ENCODE data around the gene SCAF1. TPM values are rescaled to one million over a fixed set of nuclear protein-coding genes. Genes with fewer than 3 reads are reported as not detected.

SCAF1 gene
- total RNA-seq (64.3 and 68.3 TPM in 2 replicates), polyA plus RNA-seq (17.1 and 20.2 TPM in 2 replicates), polyA minus RNA-seq (11.3 and 27.2 TPM in 2 replicates)
- 7.9 TPM for total RNA-seq (2013)

- no peaks in the 10 kb centered on the region for H3K27me3 Mint-ChIP-seq
- H2AFZ ChIP-seq (ENCODE audit: insufficient read depth, low read depth, low read length, poor library complexity, severe bottlenecking), result peak within 1 kb of the TSS; percentile 81
- H3K4me2 ChIP-seq (replicated peaks; ENCODE audit: low read depth, low read length, poor library complexity, severe bottlenecking), result peak within 1 kb of the TSS; percentile 98
- DNase-seq (peak; percentile 100), ATAC-seq (ENCODE audit: low read depth) (peak; percentile 63)
- ChIA-PET CTCF (interaction anchor here (0.9 to 2.3 kb wide), 4 partner anchors 23 to 71 kb away, joined by 3 to 9 read pairs (median 6); partner anchors contain the start of gene IRF3), POLR2A (interaction anchor here (0.5 to 3.4 kb wide), 13 partner anchors 22 to 288 kb away, joined by 3 to 53 read pairs (median 5); partner anchors contain the start of genes ATF5, NOSIP, NUP62 and PRMT1)
- H3K9me3 ChIP-seq (ENCODE audit: control extremely low read depth in 1 of 3, control insufficient read depth in 2 of 3, insufficient read depth in 1 of 3, low read length in 2 of 3), result no peaks in the 10 kb centered on the region
- peak within 1 kb of the TSS; percentile 91 to 96 for H3K27ac ChIP-seq (ENCODE audit: low read length in 2 of 2)
- WGBS (ENCODE audit: insufficient coverage), result under 1% methylated on average over 86 of the region's 87 CpGs
- peaks cover 60% of the 10 kb centered on the region for H3K79me2 ChIP-seq (ENCODE audit: control insufficient read depth, insufficient read depth, low read length)
- intact Hi-C loops (cut with micrococcal nuclease), result loop anchor here (1.0 to 2.0 kb wide), 6 partner anchors 146 to 1277 kb away; partner anchors contain the start of genes AKT1S1, ALDH16A1, PNKP and RPS11
- peaks cover 23% of the 10 kb centered on the region for H4K20me1 ChIP-seq (ENCODE audit: control insufficient read depth, insufficient read depth, low read length, poor library complexity, severe bottlenecking)
- H3K4me1 Mint-ChIP-seq, result peaks cover 53% of the 10 kb centered on the region
- peak within 1 kb of the TSS; percentile 95 for H3K27ac Mint-ChIP-seq
- H3K4me3 ChIP-seq (ENCODE audit: control extremely low read depth in 1 of 5, extremely low read depth in 1 of 5, insufficient read depth in 1 of 5, low read depth in 2 of 5, low read length in 4 of 5), result peak within 1 kb of the TSS; percentile 64 to 97 (median 90)
- H3K36me3 ChIP-seq (replicated peaks in 1 of 2; ENCODE audit: control extremely low read depth in 1 of 2, control insufficient read depth in 1 of 2, extremely low read depth in 1 of 2, insufficient read depth in 2 of 2, low read length in 1 of 2), result peaks cover 0 to 20% of the 10 kb centered on the region in 2 experiments
- H3K9me3 Mint-ChIP-seq (ENCODE audit: insufficient read depth), result no peaks in the 10 kb centered on the region
- peak within 1 kb of the TSS; percentile 87 for H3K9ac ChIP-seq (ENCODE audit: low read length)
- TF ChIP-seq EZH2 (IDR thresholded peaks at IDR 0.05; ENCODE audit: borderline replicate concordance, insufficient read depth, low read depth, low read length, poor library complexity, severe bottlenecking) (no peak), CTCF (IDR thresholded peaks at IDR 0.05) (no peak)
- H3K4me3 Mint-ChIP-seq, result peak within 1 kb of the TSS; percentile 96
- peaks cover 37 to 55% of the 10 kb centered on the region in 2 donors for H3K4me1 ChIP-seq (ENCODE audit: control insufficient read depth in 2 of 2, insufficient read depth in 2 of 2, low read length in 2 of 2)
- no peaks in the 10 kb centered on the region for H3K27me3 ChIP-seq (replicated peaks in 1 of 4; ENCODE audit: control extremely low read depth in 1 of 4, control insufficient read depth in 3 of 4, insufficient read depth in 4 of 4, low read length in 3 of 4)
Measured at GRCh38 chr19:49641688-49642491, at the start of gene SCAF1. SCAF1 (plus strand) TSS chr19:49642209; CDS start chr19:49645027, 2,818 bp downstream.
